ENCODE measurements around the gene ZBTB40.

Gene ZBTB40

DNA sequence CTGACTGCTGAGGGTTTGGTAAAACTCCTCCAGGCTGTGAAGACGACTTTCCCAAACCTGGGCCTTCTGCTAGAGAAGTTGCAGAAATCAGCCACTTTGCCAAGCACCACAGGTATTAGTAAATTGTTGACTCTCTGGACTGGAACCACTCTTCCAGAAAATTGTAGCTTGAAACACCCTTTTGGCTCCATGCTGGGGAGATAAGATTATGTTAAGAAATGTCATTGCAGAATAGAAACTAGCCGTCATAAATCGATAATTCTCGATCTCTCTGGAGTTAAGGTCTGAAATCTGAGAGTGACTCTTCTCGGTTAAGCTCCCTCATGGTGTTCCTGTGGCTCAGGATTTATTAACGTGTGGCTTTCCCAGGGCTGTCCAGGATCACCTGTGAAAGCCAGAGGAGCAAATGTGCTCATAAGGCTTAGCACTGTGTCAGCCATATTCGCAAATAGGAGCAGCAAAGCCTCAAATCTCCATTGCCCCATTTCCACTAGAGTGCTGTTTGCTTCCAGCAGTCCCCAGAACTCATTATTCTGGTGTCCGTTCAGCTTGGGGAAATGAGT, 54.6 kb downstream of the ZBTB40 start:
- no peak for DNase-seq (ENCODE audit: low read depth, low spot score)
- Histone ChIP-seq H3K9ac (ENCODE audit: insufficient read length) (no peak overlapping the region), H3K27ac (no peak overlapping the region), H3K4me3 (no peak overlapping the region), H3K9me3 (ENCODE audit: low read depth, low read length) (no peaks in the 10 kb centered on the region), H3K36me3 (ENCODE audit: insufficient read depth, low read length) (peaks cover 52% of the 10 kb centered on the region)
- TF ChIP-seq EZH2 (IDR thresholded peaks at IDR 0.05): no peak

DNA sequence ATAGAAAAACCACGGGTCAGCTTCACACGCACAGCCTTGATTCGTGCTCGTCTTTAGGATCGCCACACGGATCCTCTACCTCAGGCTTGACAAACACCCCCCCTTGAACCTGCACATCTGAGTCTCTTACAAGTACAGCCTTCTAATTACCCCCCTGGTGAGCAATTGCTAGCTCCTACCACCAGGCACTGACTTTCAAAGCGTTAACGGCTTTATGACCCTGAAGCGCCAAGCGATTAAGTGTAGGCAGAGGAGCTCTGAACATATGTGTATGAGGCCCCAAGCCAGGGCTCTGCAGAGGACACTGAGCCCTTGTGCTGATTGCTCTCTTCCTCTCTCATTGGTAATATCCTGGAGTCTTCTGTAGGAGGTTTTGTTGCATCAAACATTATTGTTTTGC, 55.9 kb downstream of the ZBTB40 start:
- TF ChIP-seq POLR2AphosphoS5 (IDR thresholded peaks at IDR 0.05; ENCODE audit: borderline replicate concordance, low read depth, low read length) (no peak), EZH2 (IDR thresholded peaks at IDR 0.05) (no peak), FOXP2 (optimal IDR thresholded peaks at IDR 0.05; ENCODE audit: control extremely low read depth, extremely low read length, insufficient read depth) (no peak)
- no peak for DNase-seq (ENCODE audit: low read depth, low spot score)
- H3K36me3 ChIP-seq (ENCODE audit: insufficient read depth, low read length): peaks cover 66% of the 10 kb centered on the region
- no peak overlapping the region for H3K4me3 ChIP-seq
- H3K9ac ChIP-seq (ENCODE audit: insufficient read length): no peak overlapping the region
- H3K9me3 ChIP-seq (ENCODE audit: low read depth, low read length): no peaks in the 10 kb centered on the region
- H3K27ac ChIP-seq: no peak overlapping the region

DNA sequence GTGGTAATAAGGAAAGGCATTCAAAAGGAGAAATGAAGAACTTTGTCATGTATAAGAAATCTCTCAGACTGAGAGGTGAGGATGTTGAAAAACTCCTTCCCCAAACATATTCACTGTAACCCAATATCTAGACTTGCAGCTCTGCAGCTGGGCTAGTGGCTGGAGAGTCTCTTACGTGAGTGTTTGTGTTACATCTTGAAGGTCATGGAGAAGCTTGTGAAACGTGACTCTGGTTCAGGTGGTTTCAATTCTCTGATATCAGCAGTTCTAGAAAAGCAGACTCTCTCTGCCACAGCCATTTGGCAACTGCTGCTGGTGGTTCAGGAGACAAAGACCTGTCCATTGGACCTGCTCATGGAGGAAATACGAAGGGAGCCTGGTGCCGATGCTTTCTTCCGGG, 56.7 kb downstream of the ZBTB40 start:
- H3K36me3 ChIP-seq (ENCODE audit: insufficient read depth, low read length): peaks cover 72% of the 10 kb centered on the region
- H3K9me3 ChIP-seq (ENCODE audit: low read depth, low read length): no peaks in the 10 kb centered on the region
- no peak overlapping the region for H3K27ac ChIP-seq
- no peak for DNase-seq (ENCODE audit: low read depth, low spot score)
- no peak for TF ChIP-seq FOXP2 (optimal IDR thresholded peaks at IDR 0.05; ENCODE audit: control extremely low read depth, extremely low read length, insufficient read depth)
- TF ChIP-seq POLR2AphosphoS5 (IDR thresholded peaks at IDR 0.05; ENCODE audit: borderline replicate concordance, low read depth, low read length): no peak
- TF ChIP-seq EZH2 (IDR thresholded peaks at IDR 0.05): no peak
- H3K9ac ChIP-seq (ENCODE audit: insufficient read length): no peak overlapping the region
- no peak overlapping the region for H3K4me3 ChIP-seq

DNA sequence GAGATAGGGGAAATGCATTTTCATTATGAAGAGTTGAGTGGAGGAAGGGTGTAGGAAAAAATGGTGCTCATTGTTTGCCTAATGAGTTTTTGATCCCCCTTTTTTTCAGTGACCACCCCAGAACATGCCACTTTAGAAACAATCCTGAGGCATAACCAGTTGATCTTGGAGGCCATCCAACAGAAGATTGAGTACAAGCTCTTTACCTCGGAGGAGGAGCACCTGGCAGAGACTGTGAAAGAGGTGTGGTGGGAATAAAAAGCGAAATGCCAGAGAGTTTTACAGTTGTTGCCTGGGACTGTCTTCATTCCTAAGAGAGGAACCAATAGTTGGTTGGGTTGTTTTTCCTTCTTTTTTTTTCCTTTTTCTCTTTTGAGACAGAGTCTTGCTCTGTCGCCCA, 57.3 kb downstream of the ZBTB40 start:
- Histone ChIP-seq H3K9me3 (ENCODE audit: low read depth, low read length) (no peaks in the 10 kb centered on the region), H3K27ac (no peak overlapping the region), H3K36me3 (ENCODE audit: insufficient read depth, low read length) (peaks cover 75% of the 10 kb centered on the region), H3K4me3 (no peak overlapping the region), H3K9ac (ENCODE audit: insufficient read length) (no peak overlapping the region)
- no peak for DNase-seq (ENCODE audit: low read depth, low spot score)
- no peak for TF ChIP-seq FOXP2 (optimal IDR thresholded peaks at IDR 0.05; ENCODE audit: control extremely low read depth, extremely low read length, insufficient read depth)

DNA sequence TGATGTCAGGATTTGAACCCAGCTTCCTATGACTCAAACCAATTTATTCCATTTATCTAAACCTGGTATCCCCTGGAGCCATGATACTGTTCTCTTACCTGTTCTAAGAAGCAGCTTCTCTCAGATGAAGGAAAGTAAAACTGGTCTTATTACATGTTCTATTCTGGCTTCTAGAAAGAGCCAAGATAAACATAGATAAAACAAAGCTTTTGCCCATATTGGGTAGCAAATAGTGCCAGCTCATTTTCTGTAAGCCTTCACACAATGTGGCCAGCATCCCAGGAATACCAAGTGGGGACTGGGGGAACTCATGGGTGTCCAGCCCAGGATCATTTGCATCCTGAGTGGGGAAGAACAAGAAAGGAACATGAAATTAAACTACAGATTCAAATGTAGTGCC, 58.2 kb downstream of the ZBTB40 start:
- no peak for DNase-seq (ENCODE audit: low read depth, low spot score)
- Histone ChIP-seq H3K36me3 (ENCODE audit: insufficient read depth, low read length) (peaks cover 79% of the 10 kb centered on the region), H3K27ac (no peak overlapping the region), H3K9me3 (ENCODE audit: low read depth, low read length) (no peaks in the 10 kb centered on the region), H3K9ac (ENCODE audit: insufficient read length) (no peak overlapping the region), H3K4me3 (no peak overlapping the region)
- TF ChIP-seq EZH2 (IDR thresholded peaks at IDR 0.05) (no peak), POLR2AphosphoS5 (IDR thresholded peaks at IDR 0.05; ENCODE audit: borderline replicate concordance, low read depth, low read length) (no peak), FOXP2 (optimal IDR thresholded peaks at IDR 0.05; ENCODE audit: control extremely low read depth, extremely low read length, insufficient read depth) (no peak)

DNA sequence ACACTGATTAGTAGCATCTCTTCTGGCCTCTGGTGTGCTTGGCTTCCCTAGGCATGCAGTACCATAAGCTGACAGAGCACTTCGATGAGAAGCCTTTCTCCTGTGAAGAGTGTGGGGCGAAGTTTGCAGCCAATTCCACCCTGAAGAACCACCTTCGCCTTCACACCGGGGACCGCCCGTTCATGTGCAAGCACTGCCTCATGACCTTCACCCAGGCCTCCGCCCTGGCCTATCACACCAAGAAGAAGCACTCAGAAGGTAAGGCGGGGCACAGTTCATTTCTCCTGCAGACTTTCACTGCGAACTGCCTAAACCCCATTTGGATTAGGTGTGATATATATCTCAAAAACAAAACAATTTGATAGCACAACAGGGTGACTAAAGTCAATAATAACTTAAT, 61.2 kb downstream of the ZBTB40 start:
- Histone ChIP-seq H3K9me3 (ENCODE audit: low read depth, low read length) (no peaks in the 10 kb centered on the region), H3K27ac (no peak overlapping the region), H3K9ac (ENCODE audit: insufficient read length) (no peak overlapping the region), H3K36me3 (ENCODE audit: insufficient read depth, low read length) (peaks cover 78% of the 10 kb centered on the region; the same call in 1 of the 2 replicates), H3K4me3 (no peak overlapping the region)
- TF ChIP-seq FOXP2 (optimal IDR thresholded peaks at IDR 0.05; ENCODE audit: control extremely low read depth, extremely low read length, insufficient read depth) (no peak), EZH2 (IDR thresholded peaks at IDR 0.05) (no peak), POLR2AphosphoS5 (IDR thresholded peaks at IDR 0.05; ENCODE audit: borderline replicate concordance, low read depth, low read length) (no peak)
- no peak for DNase-seq (ENCODE audit: low read depth, low spot score)

DNA sequence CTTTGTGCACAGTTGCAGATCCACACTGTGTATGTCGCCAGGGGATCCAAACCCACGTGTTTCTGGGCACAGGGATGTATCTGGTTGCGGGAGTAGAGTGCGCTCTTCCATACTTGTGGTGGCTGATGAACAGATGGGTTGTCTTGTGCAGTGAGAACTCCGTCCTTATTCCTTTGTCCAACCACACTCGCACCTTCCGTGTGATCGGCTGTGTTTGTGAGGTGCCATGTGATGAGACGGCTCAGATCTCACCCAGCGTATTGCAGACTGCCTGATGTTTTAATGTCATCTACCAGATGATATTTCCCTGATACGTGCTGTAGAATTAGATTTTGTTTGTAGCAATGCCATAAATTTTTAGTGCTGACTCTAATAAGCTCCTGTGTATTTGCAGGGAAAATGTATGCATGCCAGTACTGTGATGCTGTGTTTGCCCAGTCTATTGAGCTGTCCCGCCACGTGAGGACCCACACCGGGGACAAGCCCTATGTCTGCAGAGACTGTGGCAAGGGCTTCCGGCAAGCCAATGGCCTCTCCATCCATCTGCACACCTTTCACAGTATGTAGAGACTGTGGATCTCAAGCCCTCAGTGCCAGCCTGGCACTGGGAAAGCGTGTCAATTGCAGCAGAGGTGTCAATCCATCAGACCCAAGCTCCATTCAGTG, 65.4 kb downstream of the ZBTB40 start:
- H3K9me3 ChIP-seq (ENCODE audit: low read depth, low read length): no peaks in the 10 kb centered on the region
- no peak overlapping the region for H3K4me3 ChIP-seq
- peaks cover 76% of the 10 kb centered on the region for H3K36me3 ChIP-seq (ENCODE audit: insufficient read depth, low read length)
- DNase-seq (ENCODE audit: low read depth, low spot score): no peak
- no peak overlapping the region for H3K9ac ChIP-seq (ENCODE audit: insufficient read length)
- no peak for TF ChIP-seq EZH2 (IDR thresholded peaks at IDR 0.05)
- no peak for TF ChIP-seq FOXP2 (optimal IDR thresholded peaks at IDR 0.05; ENCODE audit: control extremely low read depth, extremely low read length, insufficient read depth)
- no peak for TF ChIP-seq POLR2AphosphoS5 (IDR thresholded peaks at IDR 0.05; ENCODE audit: borderline replicate concordance, low read depth, low read length)
- H3K27ac ChIP-seq: no peak overlapping the region

DNA sequence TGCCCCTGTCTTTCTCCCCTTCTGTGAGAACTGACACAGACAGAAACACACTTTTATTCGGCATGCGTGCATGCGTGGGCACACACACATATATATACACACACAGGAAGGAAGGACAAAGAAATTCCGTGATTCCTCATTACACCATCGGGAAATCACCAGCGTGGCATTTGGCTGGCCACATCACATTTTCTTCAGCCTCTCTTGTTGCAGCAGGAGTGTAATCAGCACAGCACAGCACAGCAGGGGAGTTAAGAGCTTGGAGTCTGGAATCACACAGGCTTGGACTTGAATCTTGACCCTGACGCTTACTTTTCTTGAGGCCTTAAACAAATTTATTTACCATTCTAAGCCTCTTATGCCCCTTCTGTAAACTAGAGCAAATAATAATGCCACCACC, 66.3 kb downstream of the ZBTB40 start:
- no peak overlapping the region for H3K4me3 ChIP-seq
- peaks cover 71% of the 10 kb centered on the region for H3K36me3 ChIP-seq (ENCODE audit: insufficient read depth, low read length)
- DNase-seq (ENCODE audit: low read depth, low spot score): no peak
- no peak for TF ChIP-seq FOXP2 (optimal IDR thresholded peaks at IDR 0.05; ENCODE audit: control extremely low read depth, extremely low read length, insufficient read depth)
- no peak for TF ChIP-seq POLR2AphosphoS5 (IDR thresholded peaks at IDR 0.05; ENCODE audit: borderline replicate concordance, low read depth, low read length)
- TF ChIP-seq EZH2 (IDR thresholded peaks at IDR 0.05): no peak
- H3K27ac ChIP-seq: no peak overlapping the region
- no peaks in the 10 kb centered on the region for H3K9me3 ChIP-seq (ENCODE audit: low read depth, low read length)
- H3K9ac ChIP-seq (ENCODE audit: insufficient read length): no peak overlapping the region

DNA sequence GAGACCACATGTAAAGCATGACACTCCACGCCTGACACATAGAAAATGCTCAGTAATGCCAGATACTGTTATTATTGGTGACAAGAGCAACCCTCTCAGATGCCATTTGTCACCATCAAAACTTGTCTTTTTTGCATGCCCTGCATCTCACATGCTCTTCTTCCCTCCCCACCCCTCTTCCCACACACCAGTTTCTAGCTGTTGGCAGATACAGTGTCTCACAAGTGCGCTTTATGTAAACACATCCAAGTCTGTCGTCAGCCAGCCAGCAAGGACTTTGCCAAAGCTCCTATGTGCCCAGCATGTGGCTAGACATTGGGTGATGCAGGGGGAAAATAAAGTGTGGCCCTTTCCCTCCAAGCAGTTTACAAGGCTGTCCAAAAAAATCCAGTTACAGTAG, 66.7 kb downstream of the ZBTB40 start:
- TF ChIP-seq FOXP2 (optimal IDR thresholded peaks at IDR 0.05; ENCODE audit: control extremely low read depth, extremely low read length, insufficient read depth) (no peak), POLR2AphosphoS5 (IDR thresholded peaks at IDR 0.05; ENCODE audit: borderline replicate concordance, low read depth, low read length) (no peak), EZH2 (IDR thresholded peaks at IDR 0.05) (no peak)
- H3K36me3 ChIP-seq (ENCODE audit: insufficient read depth, low read length): peaks cover 69% of the 10 kb centered on the region
- H3K4me3 ChIP-seq: no peak overlapping the region
- H3K9me3 ChIP-seq (ENCODE audit: low read depth, low read length): no peaks in the 10 kb centered on the region
- H3K27ac ChIP-seq: no peak overlapping the region
- H3K9ac ChIP-seq (ENCODE audit: insufficient read length): no peak overlapping the region
- DNase-seq (ENCODE audit: low read depth, low spot score): no peak

Data from SK-N-MC (cell line).